ENCODE data around the gene OR10G7. TPM values are rescaled to one million over a fixed set of nuclear protein-coding genes. Genes with fewer than 3 reads are reported as not detected.

Gene OR10G7
- total and polyA plus RNA-seq, 2 donors (not counting 3 experiments of a cell fraction or from before 2014, with no cell fraction given): not detected

DNA sequence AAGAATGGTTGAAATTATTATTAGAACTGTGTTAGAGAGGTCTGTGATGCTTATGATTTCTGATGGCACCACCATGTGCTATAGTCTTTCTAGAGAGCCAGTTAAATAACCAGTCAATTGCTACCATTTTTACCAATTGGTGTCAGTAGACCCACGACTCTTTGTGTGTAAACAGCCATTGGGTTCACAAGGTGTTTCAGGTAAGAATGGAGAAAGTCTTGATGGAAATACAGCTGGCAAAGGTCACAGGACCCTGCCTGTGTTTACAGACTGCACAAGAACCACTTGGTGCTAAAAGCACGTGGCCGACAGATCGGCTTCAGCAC lies 30.5 kb upstream of the OR10G7 start:
- DNase-seq (ENCODE audit: low read depth, low spot score) (no peak), FAIRE-seq (no peak)
- Histone ChIP-seq H3K4me1 (ENCODE audit: control insufficient read depth, extremely low read depth, insufficient read depth, low read length) (peaks cover 8% of the 10 kb centered on the region), H3K4me2 (ENCODE audit: insufficient read depth, low read length) (no peak overlapping the region), H3K9ac (replicated peaks; ENCODE audit: extremely low read depth, insufficient read depth, low read length) (no peak overlapping the region), H3K27me3 (ENCODE audit: control insufficient read depth in 2 of 2, insufficient read depth in 2 of 2, low read length in 2 of 2) (peaks cover 14 to 28% of the 10 kb centered on the region in 2 experiments), H3K36me3 (ENCODE audit: control insufficient read depth in 2 of 2, extremely low read depth in 1 of 2, insufficient read depth in 2 of 2, low read length in 2 of 2) (no peaks in the 10 kb centered on the region), H3K4me3 (replicated peaks in 1 of 3; ENCODE audit: insufficient read depth in 1 of 3, low read depth in 1 of 3, low read length in 3 of 3) (no peak overlapping the region), H2AFZ (ENCODE audit: low read depth, low read length) (no peak overlapping the region), H3K9me1 (replicated peaks; ENCODE audit: control insufficient read depth, extremely low read depth, insufficient read depth, low read length) (no peaks in the 10 kb centered on the region), H3K27ac (ENCODE audit: insufficient read depth, low read depth, low read length) (no peak overlapping the region), H4K20me1 (replicated peaks; ENCODE audit: control insufficient read depth, extremely low read depth, insufficient read depth, low read length) (no peaks in the 10 kb centered on the region), H3K79me2 (ENCODE audit: control insufficient read depth, insufficient read depth, low read length) (no peaks in the 10 kb centered on the region), H3K9me3 (replicated peaks; ENCODE audit: control insufficient read depth, insufficient read depth, low read length) (no peaks in the 10 kb centered on the region)
- CTCF ChIA-PET: interaction anchor here (0.6 to 5.1 kb wide), 74 partner anchors 9 to 1445 kb away, joined by 3 to 363 read pairs (median 5); partner anchors contain the start of genes OR10G7, TBRG1, VWA5A and ZNF202
- BruUV-seq (replicated peaks): no TSS peak
- POLR2A ChIA-PET: no interaction called here
- dilution Hi-C loops (cut with MboI; ENCODE audit: extremely low pct_ligation_motif_present, low sequenced_read_pairs): no loop called here
- intact Hi-C loops (cut with micrococcal nuclease): loop anchor here (1.0 to 5.0 kb wide), 5 partner anchors 44 to 516 kb away; partner anchors contain the start of gene VWA5A
- TF ChIP-seq, protein P1, sequence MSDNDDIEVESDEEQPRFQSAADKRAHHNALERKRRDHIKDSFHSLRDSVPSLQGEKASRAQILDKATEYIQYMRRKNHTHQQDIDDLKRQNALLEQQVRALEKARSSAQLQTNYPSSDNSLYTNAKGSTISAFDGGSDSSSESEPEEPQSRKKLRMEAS (IDR thresholded peaks at IDR 0.05; ENCODE audit: insufficient read depth, insufficient read length): no peak
- TF ChIP-seq, protein P2, sequence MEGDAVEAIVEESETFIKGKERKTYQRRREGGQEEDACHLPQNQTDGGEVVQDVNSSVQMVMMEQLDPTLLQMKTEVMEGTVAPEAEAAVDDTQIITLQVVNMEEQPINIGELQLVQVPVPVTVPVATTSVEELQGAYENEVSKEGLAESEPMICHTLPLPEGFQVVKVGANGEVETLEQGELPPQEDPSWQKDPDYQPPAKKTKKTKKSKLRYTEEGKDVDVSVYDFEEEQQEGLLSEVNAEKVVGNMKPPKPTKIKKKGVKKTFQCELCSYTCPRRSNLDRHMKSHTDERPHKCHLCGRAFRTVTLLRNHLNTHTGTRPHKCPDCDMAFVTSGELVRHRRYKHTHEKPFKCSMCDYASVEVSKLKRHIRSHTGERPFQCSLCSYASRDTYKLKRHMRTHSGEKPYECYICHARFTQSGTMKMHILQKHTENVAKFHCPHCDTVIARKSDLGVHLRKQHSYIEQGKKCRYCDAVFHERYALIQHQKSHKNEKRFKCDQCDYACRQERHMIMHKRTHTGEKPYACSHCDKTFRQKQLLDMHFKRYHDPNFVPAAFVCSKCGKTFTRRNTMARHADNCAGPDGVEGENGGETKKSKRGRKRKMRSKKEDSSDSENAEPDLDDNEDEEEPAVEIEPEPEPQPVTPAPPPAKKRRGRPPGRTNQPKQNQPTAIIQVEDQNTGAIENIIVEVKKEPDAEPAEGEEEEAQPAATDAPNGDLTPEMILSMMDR (IDR thresholded peaks at IDR 0.05; ENCODE audit: extremely low read depth in 1 of 2, insufficient read depth in 1 of 2, low read depth in 1 of 2, low read length in 2 of 2): no peak
- TF ChIP-seq POLR2AphosphoS5 (IDR thresholded peaks at IDR 0.05; ENCODE audit: insufficient read depth, low read depth, low read length): no peak
- TF ChIP-seq JUN (IDR thresholded peaks at IDR 0.05; ENCODE audit: borderline replicate concordance, insufficient read depth, insufficient read length, low read depth): no peak

Data from endothelial cell of umbilical vein (primary cell).